Measurements from ENCODE around the gene C2orf81. TPM values are rescaled to one million over a fixed set of nuclear protein-coding genes. Genes with fewer than 3 reads are reported as not detected.

The C2orf81 gene
- total RNA-seq, 2 donors from 2014 or later: 6.1 to 6.8 TPM

DNA sequence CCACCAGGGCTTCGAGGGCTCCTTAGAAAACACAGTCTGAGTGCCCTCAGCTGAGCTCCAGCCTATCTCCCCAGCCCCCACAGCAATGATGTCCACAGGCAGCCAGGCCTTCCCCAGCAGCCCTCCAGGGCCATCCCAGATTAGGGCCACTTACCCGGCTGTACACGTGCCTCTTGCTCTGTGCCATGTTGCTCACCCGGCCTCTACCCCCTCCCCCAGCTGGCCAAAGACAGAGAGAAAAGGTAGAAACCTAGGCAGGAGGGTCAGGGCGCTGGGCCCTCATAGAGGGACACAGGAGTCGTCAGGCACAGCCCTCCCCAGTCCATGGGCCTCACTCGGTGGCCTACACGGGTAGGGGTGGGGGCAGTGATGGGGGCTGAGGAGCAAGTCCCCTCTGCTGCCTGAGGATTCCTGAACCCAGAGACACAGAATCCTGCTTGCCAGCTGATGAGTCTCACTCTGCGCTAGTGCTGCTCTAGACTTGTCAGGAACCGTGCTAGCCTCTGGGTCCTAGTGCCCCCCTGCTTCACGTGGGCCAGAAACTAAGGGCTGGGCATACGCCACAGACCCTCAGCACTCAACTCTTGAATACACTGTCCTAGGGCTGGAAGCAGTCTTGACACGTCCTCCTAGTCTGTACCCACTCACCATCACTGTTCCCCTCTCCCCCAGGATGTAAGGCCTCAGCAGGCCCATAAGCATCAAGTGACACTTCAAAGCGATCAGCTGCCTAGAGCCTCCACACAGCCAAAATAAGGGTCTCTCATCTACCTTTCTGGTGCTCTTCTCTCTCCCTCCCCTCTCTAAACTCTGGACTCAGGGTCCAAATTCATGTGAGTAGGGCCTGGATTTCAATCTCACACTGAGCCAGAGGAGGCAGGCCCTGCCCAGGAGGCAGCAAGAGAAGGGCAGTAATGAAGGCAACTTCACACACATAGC is 41.3 kb downstream of the C2orf81 start, which contains the start of gene DCTN1:
Gene DCTN1, minus strand, starts transcription at position 461 of the 939 bp plus-strand sequence. Its CDS starts 274 bp downstream, at position 187.
- peak; percentile 43 for DNase-seq (ENCODE audit: low spot score)
- intact Hi-C loops (cut with DNase I): no loop called here
- Histone ChIP-seq H3K4me3 (peak within 1 kb of the TSS; percentile 18 to 23), H3K36me3 (no peaks in the 10 kb centered on the region), H3K27ac (peak within 1 kb of the TSS in 1 of 2 donors; percentile 8), H3K9me3 (no peaks in the 10 kb centered on the region), H3K27me3 (replicated peaks; ENCODE audit: insufficient read depth) (no peaks in the 10 kb centered on the region), H3K4me1 (replicated peaks) (peaks cover 17% of the 10 kb centered on the region)
- TF ChIP-seq POLR2A (IDR thresholded peaks at IDR 0.05): no peak
- TF ChIP-seq POLR2AphosphoS5 (IDR thresholded peaks at IDR 0.05): peak; percentile 53
- 17% methylated on average over 13 of the region's 14 CpGs for WGBS

GRCh38 chr2:74378007-74378406 is 43.4 kb downstream of the C2orf81 start:
- H3K27me3 ChIP-seq (replicated peaks; ENCODE audit: insufficient read depth): no peaks in the 10 kb centered on the region
- no peak overlapping the region for H3K27ac ChIP-seq
- intact Hi-C loops (cut with DNase I): no loop called here
- DNase-seq (ENCODE audit: low spot score): no peak
- peaks cover 9% of the 10 kb centered on the region for H3K4me1 ChIP-seq (replicated peaks)
- no peak overlapping the region for H3K4me3 ChIP-seq
- H3K36me3 ChIP-seq: no peaks in the 10 kb centered on the region
- TF ChIP-seq POLR2A (IDR thresholded peaks at IDR 0.05): no peak
- TF ChIP-seq, protein P1, sequence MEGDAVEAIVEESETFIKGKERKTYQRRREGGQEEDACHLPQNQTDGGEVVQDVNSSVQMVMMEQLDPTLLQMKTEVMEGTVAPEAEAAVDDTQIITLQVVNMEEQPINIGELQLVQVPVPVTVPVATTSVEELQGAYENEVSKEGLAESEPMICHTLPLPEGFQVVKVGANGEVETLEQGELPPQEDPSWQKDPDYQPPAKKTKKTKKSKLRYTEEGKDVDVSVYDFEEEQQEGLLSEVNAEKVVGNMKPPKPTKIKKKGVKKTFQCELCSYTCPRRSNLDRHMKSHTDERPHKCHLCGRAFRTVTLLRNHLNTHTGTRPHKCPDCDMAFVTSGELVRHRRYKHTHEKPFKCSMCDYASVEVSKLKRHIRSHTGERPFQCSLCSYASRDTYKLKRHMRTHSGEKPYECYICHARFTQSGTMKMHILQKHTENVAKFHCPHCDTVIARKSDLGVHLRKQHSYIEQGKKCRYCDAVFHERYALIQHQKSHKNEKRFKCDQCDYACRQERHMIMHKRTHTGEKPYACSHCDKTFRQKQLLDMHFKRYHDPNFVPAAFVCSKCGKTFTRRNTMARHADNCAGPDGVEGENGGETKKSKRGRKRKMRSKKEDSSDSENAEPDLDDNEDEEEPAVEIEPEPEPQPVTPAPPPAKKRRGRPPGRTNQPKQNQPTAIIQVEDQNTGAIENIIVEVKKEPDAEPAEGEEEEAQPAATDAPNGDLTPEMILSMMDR (IDR thresholded peaks at IDR 0.05): no peak
- TF ChIP-seq POLR2AphosphoS5 (IDR thresholded peaks at IDR 0.05): no peak
- WGBS: 89% methylated on average over 10 of the region's 10 CpGs
- no peaks in the 10 kb centered on the region for H3K9me3 ChIP-seq

GRCh38 chr2:74375838-74376237 is 45.6 kb downstream of the C2orf81 start:
- Histone ChIP-seq H3K4me1 (replicated peaks) (peaks cover 9% of the 10 kb centered on the region), H3K27ac (no peak overlapping the region), H3K36me3 (peaks cover 0 to 7% of the 10 kb centered on the region in 2 donors), H3K4me3 (no peak overlapping the region), H3K9me3 (no peaks in the 10 kb centered on the region), H3K27me3 (replicated peaks; ENCODE audit: insufficient read depth) (no peaks in the 10 kb centered on the region)
- no peak for DNase-seq (ENCODE audit: low spot score)
- intact Hi-C loops (cut with DNase I): no loop called here
- TF ChIP-seq POLR2AphosphoS5 (IDR thresholded peaks at IDR 0.05) (no peak), POLR2A (IDR thresholded peaks at IDR 0.05) (no peak)
- TF ChIP-seq, protein P1 (IDR thresholded peaks at IDR 0.05): no peak
- 73% methylated on average over 2 of the region's 2 CpGs for WGBS

GRCh38 chr2:74374509-74375205 is 46.8 kb downstream of the C2orf81 start:
- Histone ChIP-seq H3K27me3 (replicated peaks; ENCODE audit: insufficient read depth) (no peaks in the 10 kb centered on the region), H3K36me3 (peaks cover 4 to 19% of the 10 kb centered on the region in 2 donors), H3K27ac (no peak overlapping the region), H3K4me3 (peak overlapping the region; percentile 7 to 29), H3K9me3 (no peaks in the 10 kb centered on the region), H3K4me1 (replicated peaks) (peaks cover 3% of the 10 kb centered on the region)
- DNase-seq (ENCODE audit: low spot score): peak; percentile 77
- intact Hi-C loops (cut with DNase I): no loop called here
- 29% methylated on average over 19 of the region's 19 CpGs for WGBS
- peak; percentile 53 for TF ChIP-seq POLR2A (IDR thresholded peaks at IDR 0.05)
- TF ChIP-seq POLR2AphosphoS5 (IDR thresholded peaks at IDR 0.05): peak; percentile 73
- TF ChIP-seq, protein P1 (IDR thresholded peaks at IDR 0.05): no peak

GRCh38 chr2:74373985-74374384 is 47.4 kb downstream of the C2orf81 start:
- H3K27ac ChIP-seq: no peak overlapping the region

More at GRCh38 chr2:74373985-74374384, 47.4 kb downstream of the C2orf81 start:
- H3K27me3 ChIP-seq (replicated peaks; ENCODE audit: insufficient read depth): no peaks in the 10 kb centered on the region
- WGBS: 51% methylated on average over 8 of the region's 8 CpGs
- no peaks in the 10 kb centered on the region for H3K9me3 ChIP-seq
- peaks cover 8 to 26% of the 10 kb centered on the region in 2 donors for H3K36me3 ChIP-seq
- peak overlapping the region in 1 of 2 donors; percentile 29 for H3K4me3 ChIP-seq
- no peaks in the 10 kb centered on the region for H3K4me1 ChIP-seq (replicated peaks)
- DNase-seq (ENCODE audit: low spot score): no peak
- intact Hi-C loops (cut with DNase I): no loop called here
- TF ChIP-seq POLR2AphosphoS5 (IDR thresholded peaks at IDR 0.05) (no peak), POLR2A (IDR thresholded peaks at IDR 0.05) (no peak)
- TF ChIP-seq, protein P1 (IDR thresholded peaks at IDR 0.05): no peak

All from prostate gland (tissue), 2 donors.